Measurements from ENCODE around the gene DUSP9.

DNA sequence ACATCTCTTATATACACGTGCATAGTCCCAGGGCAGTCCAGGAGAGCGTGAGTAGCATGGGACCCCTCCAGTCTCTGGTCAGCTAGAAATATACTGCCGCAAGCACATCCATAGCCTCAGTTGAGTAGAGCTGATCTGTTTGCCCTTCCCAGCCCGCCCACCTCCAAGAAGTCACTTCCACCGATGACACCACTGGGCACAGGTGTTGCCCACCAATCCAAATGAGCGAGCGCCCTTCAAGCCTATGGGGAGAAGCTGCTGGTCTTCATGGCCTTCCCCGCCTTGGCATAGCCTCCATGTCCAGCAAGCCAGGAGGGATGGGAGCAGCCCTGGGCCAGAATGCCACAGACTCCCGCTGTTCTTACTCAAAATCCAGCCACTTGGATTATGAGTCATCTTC is 10.2 kb downstream of the DUSP9 start:
- TF ChIP-seq, protein P1, sequence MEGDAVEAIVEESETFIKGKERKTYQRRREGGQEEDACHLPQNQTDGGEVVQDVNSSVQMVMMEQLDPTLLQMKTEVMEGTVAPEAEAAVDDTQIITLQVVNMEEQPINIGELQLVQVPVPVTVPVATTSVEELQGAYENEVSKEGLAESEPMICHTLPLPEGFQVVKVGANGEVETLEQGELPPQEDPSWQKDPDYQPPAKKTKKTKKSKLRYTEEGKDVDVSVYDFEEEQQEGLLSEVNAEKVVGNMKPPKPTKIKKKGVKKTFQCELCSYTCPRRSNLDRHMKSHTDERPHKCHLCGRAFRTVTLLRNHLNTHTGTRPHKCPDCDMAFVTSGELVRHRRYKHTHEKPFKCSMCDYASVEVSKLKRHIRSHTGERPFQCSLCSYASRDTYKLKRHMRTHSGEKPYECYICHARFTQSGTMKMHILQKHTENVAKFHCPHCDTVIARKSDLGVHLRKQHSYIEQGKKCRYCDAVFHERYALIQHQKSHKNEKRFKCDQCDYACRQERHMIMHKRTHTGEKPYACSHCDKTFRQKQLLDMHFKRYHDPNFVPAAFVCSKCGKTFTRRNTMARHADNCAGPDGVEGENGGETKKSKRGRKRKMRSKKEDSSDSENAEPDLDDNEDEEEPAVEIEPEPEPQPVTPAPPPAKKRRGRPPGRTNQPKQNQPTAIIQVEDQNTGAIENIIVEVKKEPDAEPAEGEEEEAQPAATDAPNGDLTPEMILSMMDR (IDR thresholded peaks at IDR 0.05; ENCODE audit: insufficient read depth, low read depth, low read length): no peak
- TF ChIP-seq EZH2 (IDR thresholded peaks at IDR 0.05; ENCODE audit: insufficient read depth, low read length): no peak

All from astrocyte (in vitro differentiated cells and primary cell).